GM13977 (cell line): Measurements from ENCODE around the gene SPIRE1.

Experiments used
- DNase-seq: peaks from one replicate; pipeline ENCODE4 v3.0.0; 2012; ENCODE audit warnings: low spot score
- in situ Hi-C: fragments of 300-500 bp; cut with MboI; formaldehyde crosslinking; loops from one replicate; pipeline ENCODE4 v1.12.0; 2022; ENCODE audit warnings: low sequenced_read_pairs, low pct_unique_long_range_greater_than_20kb, mixed read lengths, inconsistent platforms; ENCODE audit not compliant: unreplicated experiment
- TF ChIP-seq, protein P1 (sequence below): IDR thresholded peaks from 2 replicates; pipeline ENCODE4 v1.5.1; 2012; ENCODE audit warnings: mild to moderate bottlenecking, control low read depth; ENCODE audit not compliant: insufficient read depth; ENCODE audit errors: extremely low read depth, missing control alignments

Gene SPIRE1

DNA sequence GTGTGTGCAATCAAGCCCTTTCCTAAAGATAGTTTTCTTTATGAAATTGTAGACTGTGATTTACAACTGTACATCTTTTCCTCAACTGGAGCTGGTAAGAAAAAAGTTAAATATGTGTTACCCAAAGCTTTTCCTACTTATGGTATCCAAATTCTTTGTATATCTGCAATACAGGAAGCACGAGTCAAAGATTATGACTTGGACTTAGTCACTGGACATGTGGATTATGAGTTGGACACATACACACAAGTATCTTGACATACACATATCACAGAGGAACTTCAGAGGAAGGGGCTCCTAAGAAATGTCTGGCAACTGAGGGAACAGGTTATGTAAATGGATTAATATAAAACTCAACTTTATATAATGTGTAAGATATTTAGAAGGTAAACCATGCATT, 215.0 kb downstream of the SPIRE1 start:
- in situ Hi-C loops = no loop called here
- no peak for DNase-seq
- TF ChIP-seq, protein P1, sequence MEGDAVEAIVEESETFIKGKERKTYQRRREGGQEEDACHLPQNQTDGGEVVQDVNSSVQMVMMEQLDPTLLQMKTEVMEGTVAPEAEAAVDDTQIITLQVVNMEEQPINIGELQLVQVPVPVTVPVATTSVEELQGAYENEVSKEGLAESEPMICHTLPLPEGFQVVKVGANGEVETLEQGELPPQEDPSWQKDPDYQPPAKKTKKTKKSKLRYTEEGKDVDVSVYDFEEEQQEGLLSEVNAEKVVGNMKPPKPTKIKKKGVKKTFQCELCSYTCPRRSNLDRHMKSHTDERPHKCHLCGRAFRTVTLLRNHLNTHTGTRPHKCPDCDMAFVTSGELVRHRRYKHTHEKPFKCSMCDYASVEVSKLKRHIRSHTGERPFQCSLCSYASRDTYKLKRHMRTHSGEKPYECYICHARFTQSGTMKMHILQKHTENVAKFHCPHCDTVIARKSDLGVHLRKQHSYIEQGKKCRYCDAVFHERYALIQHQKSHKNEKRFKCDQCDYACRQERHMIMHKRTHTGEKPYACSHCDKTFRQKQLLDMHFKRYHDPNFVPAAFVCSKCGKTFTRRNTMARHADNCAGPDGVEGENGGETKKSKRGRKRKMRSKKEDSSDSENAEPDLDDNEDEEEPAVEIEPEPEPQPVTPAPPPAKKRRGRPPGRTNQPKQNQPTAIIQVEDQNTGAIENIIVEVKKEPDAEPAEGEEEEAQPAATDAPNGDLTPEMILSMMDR = no peak

DNA sequence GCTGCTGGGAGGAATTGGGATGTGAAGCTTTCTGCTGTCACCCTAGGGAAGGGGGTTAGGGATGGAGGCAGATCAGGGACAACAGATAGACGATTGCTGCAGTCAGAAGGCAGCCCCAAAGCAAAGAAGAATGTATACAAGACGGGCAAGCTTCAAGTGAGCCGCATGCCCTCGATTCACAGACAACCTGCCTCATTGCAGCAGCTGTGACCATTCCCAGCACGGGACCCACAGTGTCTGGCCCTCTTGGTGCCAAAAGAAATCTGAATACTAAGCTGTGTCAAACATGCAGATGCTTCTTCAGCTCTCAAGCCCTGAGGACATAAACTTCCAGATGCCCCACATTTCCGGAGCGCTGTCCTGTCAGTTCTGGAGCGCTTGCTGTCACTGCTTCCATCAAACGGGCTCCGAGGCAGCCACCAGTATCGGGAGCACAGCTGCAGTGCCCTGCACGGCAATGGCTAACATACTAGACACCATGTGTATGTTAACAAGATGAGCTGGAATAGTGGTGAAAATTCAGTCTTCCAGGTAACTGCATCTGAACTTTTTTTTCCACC, 216.4 kb downstream of the SPIRE1 start:
- in situ Hi-C loops = no loop called here
- TF ChIP-seq, protein P1 = no peak

DNA sequence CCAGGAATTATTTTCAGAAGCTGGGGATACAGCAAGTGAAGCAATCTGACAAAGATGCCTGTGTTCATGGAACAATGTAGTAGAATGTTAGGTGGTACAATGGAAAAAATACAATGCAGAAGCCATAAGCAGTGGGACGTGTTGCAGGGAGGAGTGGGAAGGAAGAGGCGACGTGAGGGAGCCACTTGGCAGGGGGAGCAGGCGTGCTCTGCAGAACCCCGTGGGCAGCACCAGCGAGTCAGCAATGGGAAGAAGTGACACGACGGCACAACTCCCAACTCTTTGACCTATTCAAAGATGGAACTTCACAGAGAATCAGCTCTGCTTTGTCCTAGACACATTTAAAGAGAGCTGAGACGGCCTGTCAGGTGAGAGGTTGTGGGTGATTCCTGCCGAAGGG, 219.7 kb downstream of the SPIRE1 start:
- TF ChIP-seq, protein P1 = no peak
- in situ Hi-C loops = no loop called here

More for the DNA sequence above, 216.4 kb downstream of the SPIRE1 start:
- no peak for DNase-seq

DNA sequence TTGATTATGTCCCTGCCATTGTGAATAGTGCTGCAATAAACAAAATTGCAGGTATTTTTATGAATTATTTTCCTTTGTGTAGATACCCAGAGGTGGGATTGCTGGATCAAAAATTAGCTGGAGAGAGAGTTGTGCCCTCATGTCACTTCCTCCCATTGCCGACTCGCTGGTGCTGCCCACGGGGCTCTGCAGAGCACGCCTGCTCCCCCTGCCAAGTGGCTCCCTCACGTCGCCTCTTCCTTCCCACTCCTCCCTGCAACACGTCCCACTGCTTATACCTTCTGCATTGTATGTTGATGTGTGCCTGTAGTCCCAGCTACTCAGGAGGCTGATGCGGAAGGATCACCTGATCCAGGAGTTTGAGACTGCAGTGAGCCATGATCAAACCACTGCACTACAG, 222.0 kb downstream of the SPIRE1 start:
- DNase-seq = no peak
- in situ Hi-C loops = no loop called here
- TF ChIP-seq, protein P1 = no peak

More for the DNA sequence above, 219.7 kb downstream of the SPIRE1 start:
- no peak for DNase-seq

DNA sequence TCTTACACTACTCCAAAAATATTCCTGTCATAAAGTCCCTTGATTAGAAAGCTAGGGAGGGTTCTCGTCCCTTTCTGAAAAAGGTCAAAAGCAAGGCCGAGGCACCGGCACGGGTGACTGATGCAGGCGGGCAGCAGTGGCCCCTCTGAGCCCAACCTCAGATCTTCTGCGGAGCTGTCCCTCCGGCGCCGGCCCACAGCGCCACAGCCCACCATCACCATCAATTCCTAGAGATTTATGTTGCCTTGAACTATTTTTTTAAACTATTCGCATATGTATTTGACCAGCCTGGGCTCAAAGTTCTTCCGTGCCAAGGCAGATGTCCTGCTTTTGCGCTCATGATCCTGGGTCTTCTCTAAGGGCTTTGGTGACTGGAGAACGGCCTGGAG, 223.4 kb downstream of the SPIRE1 start:
- DNase-seq = no peak
- TF ChIP-seq, protein P1 = no peak
- in situ Hi-C loops = no loop called here

DNA sequence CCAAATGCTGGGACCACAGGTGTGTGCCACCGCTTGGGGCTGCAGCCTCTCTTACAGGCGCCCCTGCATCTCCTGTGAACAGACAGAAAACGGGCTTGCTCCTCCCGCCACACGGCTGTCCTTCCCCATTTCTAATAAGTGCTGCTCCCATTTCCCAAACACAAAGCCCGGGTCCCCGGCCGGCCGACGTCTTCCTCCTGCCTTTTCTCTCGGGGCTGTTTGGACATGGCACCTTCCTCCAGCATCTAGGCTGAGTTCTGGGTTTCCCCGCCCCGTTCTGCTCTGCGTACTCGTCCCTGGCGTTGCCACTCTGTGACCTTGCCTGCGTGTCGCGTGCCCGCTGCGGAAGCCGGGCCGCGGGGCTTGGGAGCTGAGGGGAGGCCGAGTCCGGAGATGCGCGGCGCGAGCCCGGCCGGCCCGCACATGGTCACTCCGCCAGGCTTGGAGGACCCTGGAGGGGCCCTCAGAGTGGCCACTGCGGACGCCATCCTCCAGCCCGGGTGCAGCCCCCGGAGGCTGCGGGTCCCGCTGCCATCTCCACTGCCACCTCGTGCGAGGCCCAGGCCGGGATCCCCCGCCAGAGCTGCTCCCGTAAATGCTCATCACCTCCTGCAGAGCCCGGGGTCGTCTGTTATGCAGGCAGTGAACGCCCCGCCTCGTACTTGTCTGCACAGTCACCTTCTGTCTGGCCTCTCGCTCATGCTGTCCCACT, 223.9 kb downstream of the SPIRE1 start:
- TF ChIP-seq, protein P1 = no peak
- in situ Hi-C loops = no loop called here
- DNase-seq = no peak
